HG03469 (cell line): ENCODE measurements around the gene ARID1A.
"Not testable (repeated sequence)": the region's sequence is repeated elsewhere in the genome, so short reads cannot be mapped to it uniquely, and the experiment has no call there.

Source experiments
- ATAC-seq: cut with Tn5 transposase; IDR thresholded peaks from one replicate; pipeline ENCODE4 v1.9.1; 2021; ENCODE audit warnings: mild to moderate bottlenecking, moderate library complexity, moderate number of reproducible peaks; ENCODE audit not compliant: unreplicated experiment

The ARID1A gene

DNA sequence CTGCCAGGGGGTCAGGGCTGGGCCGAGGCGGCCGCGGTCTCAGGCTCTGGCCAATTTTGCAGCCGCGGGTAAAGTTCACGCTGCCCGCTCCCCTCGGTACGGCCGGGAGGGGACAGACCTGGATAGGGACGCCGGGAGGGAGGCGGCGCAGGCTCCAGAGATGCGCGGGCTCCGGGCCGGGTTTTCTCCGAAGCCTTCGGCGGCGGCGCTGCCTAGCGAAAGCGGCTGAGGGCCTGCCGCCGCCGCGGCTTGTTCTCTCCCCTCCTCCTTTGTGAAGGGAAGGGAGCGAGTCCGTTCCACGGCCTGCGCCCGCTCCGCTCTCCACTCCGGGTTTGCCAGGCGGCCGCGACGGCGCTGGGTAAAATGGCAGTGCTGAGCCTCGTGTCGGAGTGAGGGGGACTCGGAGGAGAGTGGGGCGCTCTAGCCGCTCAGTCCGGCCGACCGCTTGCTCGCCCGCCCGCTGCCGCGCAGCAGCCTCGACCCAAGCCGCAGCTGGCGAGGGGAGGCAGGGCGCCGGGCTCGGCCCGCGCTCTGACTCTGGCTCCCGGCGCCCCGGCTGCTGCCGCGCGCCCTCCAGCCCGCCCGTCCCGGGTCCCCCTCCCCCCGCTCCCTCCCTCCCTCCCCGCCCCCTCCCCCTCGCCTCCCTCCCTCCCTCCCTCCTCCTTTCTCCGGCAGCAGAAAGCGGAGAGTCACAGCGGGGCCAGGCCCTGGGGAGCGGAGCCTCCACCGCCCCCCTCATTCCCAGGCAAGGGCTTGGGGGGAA is at the start of gene ARID1A:
ARID1A (plus strand) TSS at position 660 of the 763 bp plus-strand sequence. CDS start 389 bp downstream, outside the sequence.
- ATAC-seq = peak; percentile 29

DNA sequence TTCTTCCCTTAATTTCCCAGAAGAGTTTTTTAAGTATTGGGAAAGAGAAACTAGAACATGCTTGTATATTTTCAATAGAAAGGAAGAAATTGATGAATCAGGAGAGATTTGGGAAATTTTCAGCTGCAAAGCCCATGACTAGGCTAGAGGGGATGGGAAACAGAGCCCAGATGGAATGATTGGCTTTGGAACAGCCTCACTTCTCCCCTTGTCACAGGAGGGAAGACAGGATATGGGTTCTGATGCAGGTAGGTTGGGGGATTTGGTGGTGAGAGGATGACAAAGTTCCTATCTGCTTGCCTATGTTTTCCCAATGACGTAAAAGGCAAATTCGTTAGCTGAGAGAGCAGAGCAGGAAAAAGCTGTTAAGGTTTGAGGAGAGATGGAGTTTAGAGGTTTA is 31.0 kb upstream of the ARID1A start:
- ATAC-seq = no peak

DNA sequence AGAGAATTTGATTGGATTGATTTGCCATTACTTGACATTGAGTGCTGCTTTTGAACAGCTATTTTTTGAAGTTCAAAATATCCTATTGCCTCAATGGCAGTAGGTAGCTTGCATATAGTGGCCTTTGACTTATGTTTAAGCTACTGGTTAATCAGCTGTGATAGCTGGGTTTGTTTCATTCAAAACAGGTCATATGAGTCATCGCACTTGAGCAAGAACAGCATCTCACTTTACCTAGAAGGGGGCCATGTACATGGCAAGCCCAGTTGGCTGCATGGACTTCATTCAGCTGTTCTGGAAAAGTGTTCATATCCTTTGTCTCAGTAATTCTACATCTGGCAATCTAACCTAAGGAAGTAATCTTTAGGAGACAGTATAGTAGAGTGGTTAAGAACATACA is 29.0 kb upstream of the ARID1A start:
- ATAC-seq = no peak

DNA sequence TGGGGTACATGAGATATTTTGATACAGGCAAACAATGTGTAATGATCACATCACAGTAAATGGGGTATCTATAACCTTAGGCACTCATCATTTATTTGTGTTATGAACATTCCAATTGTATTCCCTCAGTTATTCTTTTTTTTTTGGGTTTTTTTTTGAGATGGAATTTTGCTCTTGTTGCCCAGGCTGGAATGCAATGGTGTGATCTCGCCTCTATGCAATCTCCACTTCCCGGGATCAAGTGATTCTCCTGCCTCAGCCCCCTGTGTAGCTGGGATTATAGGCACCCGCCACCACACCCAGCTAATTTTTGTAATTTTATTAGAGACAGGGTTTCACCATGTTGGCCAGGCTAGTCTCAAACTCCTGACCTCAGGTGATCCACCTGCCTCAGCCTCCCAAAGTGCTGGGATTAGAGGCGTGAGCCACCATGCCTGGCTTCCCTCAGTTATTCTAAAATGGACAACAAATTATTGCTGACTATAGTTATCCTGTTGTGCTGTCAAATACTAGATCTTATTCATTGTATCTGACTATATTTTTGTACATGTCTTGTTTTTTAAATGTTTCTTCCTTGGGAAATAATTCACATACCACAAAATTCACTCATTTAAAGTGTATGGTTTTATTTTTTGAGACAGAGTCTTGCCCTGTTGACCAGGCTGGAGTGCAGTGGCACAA is 27.6 kb upstream of the ARID1A start:
- ATAC-seq = not testable (repeated sequence)

DNA sequence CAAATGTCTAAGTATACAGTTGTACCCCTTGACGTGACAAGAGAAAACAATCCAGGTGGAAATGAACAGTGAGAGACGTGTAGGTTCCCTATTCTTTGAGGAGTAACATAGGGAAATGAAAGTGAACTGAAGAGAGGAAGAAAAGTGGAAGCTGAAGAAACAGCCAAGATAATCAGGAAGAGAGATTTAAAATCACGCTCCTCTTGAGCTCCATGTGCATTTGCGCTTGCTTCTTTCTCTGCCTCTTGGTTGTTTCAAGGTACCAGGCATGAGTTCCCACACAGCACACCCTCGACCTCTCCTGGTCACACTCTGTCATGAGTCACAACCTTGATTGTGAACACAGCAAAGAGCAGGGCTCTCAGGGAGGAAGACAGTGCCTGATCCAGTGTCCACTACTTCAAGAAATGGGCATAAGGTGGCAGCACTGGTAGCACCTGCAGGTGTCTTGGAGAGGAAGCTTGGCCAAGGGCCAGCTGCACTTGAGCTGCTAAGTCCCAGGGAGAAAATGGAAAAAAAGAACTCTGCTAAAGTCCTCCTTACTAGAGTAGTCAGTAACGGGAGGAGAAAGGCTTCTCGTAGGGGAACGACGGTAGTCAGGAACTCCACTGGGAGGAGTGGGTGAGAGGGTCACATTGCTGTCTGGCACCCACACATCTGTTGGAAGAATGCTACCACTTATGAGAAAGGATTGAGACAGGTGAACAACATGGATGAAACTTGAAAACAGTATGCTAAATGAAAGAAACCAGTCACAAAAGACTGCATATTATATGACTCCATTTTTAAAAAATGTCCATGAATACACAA is 18.3 kb upstream of the ARID1A start:
- peak; percentile 58 for ATAC-seq

DNA sequence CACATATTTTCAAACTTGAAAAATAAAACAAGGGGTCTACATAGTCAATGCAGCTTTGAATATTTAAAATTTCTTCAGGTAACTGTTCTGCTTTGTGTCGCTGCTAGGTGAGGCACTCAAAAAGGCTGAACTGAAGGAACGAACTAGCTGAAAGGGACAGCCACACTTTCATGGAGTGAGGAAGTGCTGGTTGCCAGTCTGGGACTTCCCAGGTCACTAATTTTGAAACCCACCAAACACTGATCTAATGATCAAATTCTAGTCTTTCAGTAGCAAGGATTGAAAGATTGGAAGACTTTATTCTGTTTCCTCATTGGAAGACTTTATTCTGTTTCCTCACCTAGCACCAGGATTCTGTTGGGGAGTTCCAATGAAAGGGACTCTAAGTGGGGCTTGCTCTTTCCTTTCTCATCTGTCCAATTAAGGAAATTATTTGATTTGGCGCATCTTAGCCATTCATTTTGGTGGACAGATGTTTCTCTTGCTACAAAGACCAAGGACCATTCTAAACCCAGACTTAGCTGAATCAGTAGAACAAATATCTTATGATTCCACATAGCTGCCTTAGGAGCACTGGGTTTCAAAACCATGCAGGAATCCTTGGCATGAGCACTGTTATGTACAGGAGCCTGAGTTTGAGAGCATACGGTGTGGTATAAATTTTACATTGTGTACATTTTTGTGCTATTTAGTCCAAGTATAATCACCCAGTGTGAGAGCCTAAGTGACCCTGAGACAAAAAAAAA is 10.9 kb upstream of the ARID1A start:
- no peak for ATAC-seq

DNA sequence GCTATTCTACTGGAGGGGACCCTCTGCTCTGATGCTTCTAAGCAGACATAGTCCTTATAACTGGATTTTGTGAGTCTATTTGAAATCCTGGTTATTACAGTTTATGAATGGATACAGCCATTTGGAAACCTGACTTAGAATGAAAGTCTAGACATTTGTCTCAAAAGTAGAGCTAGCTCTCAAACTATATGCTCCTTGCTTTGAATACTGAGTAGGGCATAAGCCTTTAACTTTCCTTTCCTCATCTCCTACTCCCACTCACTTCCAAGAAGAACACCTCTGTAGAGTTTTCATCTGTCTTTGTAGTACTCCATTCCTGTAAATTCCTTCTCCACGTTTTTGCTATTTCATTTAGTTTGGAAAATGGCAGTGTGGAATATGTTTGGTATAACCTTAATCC is 9.0 kb upstream of the ARID1A start:
- ATAC-seq = no peak

DNA sequence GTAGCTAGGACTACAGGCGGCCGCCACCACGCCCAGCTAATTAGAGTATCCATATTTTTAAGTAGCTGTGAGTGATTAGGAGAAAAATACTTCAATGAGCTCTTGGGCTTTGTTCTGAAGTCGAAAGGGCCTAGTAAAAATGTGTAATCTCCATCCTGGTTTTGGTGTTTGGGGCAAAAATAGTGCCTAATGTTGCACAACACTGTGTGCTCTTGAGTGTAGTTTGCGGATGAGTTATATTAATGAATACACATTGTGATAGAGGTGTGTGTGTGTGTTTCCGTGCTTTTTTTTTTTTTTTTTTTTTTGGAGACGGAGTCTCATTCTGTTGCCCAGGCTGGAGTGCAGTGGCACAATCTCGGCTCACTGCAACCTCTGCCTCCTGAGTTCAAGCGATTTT is 6.3 kb upstream of the ARID1A start:
- ATAC-seq = no peak

DNA sequence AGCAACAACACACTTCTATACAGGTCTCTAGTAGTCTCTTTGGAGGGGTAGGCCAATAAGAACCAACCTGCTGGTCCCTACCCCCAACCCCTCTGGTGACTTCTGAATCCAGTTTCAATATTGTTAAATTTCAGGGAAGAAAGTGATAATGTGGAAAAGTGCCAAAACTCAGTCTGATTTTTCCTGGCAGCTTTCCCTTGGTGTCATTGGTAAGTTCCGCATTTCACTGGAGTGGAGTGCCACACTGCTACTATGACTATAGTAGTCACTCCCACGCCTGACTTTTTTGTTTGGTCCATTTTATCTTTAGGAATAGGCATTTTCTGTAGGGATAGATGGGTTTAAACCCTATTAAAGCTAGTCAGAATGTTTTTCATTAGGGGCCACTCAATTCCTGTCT is 5.7 kb upstream of the ARID1A start:
- ATAC-seq = no peak

DNA sequence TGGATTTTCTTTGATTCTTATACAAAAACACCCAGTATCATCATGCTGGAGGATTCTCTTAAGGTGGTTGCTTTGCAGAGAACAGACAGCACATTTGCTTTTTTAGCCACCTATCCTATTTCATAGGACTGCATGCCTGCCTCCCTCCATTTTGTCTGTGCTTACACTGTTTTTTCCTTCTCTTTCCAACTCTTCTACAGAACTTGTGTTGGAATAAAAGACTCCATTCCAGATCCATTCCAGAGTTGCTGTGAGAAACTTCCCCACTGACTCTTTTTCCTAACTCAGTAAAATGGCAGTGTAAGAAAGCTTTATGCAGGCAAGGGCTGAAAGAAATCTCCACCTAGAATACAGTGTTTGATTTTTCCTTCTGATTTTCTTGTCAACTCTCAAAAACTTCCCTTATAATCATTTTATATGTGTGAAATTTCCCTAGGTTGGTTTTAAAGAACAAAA is 5.2 kb upstream of the ARID1A start:
- ATAC-seq = no peak

DNA sequence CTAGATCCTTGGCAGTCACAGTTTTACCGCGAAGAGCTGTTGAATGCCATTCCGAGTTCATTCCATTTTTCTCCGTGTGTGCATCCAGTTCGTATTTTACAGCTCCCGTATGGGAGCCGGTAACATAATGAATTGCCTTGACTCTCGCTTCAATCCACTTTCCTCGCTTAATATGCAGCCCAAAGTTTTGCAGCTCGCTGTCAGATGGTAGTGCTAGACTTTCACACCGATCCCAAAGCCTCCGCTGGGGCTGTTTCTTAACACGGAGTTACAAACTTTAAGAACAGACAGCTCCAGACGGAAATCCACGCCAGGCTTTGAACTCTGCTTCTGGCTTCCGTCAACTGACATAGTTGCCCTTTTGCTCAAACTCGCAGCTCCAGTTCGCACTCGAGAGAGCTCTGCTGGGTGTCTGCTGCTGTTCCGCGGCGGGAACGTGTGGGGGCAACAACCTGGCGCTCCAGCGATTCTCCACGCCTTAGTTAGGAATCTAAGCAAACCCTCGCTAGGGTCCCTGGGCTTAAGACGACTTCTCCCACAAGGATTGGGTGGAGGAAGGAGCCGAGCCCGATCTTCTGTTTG is 3.5 kb upstream of the ARID1A start:
- no peak for ATAC-seq

DNA sequence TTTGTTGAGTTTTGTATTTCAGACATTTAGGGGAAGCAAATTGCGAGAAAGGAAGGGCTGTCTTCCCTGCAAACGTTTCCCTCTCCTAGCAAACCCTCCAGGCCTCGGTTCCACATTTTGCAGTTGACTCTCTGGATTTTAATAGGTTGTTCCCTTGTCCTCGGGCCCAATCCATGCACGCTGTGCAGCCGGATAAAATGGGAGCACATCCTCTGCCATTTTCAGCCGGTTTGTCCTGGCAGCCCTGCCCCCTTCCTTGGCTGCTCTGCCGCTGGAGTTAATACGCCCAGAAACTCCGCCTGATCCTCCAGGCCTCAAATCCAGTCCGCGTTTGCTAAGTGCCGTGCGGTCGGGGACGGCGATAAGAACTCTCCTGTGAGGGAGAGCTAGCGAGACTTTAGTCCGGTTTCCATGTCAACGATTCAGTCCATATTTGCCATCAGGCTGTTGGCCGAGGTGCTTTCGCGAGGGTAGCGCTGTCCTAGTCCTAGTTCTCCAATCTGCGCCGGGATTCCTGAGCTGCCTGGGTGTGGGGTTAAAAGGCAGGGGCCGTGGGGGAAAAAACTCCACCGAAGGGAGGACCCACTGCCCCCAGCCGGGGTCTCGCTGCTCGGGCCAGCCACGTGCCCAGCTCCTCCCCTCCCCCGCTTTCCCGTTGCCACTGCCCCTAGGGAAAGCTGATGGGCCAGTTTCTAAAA is 2.9 kb upstream of the ARID1A start:
- ATAC-seq = no peak

DNA sequence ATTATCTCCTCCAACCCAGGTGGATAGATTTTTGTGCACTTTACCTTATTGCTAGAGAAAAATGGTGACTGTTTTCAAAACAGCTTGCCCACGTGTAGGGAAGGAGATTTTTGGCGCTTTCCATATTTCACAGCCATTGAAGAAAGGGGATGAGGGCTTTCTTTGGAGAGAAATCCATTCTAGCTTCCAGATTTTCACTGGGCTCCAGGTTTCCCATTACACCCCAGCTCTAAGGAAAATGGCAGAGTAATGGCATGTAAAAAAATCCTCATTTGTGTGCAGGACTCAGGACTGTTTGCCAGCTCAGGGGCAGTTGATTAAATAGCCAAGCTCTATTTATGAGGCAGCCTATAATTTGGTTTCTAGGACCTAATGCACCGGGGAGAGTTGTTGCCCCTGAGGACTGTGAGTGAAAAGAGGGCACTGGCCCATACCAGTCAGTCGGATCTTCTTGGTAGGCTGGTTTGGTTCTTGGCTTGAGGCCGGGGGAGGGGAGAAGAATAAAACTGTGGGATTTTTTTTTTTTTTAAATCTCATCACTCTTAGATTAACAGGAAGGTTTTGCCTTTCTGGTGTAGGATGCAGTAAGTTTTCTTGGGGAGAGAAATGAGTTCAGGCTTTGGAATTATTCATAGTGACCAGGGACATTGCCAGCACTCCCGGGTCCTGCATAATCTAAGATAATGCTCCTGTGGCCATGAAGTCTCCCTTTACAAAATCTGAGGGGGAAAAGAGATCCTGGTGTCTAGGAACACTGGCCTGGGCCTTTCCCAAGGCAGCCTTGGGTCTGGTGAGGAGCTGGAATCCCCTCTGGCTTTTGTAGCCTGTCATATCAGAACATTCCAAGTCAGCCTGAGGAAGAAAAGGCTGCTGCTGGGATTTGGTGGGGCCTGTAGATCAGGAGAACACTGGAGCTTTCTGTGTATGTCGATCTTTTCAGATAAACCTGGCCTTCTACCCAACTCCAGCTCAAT is 1.9 kb upstream of the ARID1A start:
- no peak for ATAC-seq

DNA sequence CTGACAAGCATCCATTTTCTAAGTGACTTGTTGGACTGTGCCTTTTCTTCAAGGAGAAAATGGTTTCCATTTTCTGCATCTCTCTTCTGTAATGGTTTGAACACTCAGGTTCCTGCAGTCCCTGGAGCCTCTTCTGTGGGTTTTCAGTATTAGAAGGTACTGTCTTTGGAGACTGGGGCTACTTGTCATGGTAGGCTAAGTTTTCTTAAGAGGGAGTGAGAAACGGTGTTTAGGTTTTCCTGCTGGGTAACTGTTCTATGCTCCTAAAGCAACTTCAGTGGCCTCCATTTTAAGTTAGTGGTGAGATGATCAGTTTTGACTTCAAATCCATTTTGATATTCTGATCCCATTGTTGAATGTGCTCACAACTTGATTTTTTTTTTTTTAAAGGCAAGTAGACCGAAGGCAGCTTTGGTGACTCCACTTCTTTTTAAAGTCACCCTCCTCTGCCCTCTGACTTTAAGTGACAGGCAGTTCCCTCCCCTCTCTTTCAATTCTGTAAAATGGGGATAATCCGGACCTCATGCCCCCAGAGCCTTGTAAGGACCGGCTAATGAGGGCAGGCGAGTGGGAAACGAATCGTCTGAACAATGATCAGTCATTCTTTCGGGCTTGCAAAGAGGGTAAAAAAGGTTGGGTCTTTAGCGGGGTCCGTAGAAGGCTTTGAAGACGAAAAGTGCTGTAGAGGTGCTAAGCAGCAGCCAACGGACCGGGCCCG is 1.0 kb upstream of the ARID1A start:
- ATAC-seq = no peak

DNA sequence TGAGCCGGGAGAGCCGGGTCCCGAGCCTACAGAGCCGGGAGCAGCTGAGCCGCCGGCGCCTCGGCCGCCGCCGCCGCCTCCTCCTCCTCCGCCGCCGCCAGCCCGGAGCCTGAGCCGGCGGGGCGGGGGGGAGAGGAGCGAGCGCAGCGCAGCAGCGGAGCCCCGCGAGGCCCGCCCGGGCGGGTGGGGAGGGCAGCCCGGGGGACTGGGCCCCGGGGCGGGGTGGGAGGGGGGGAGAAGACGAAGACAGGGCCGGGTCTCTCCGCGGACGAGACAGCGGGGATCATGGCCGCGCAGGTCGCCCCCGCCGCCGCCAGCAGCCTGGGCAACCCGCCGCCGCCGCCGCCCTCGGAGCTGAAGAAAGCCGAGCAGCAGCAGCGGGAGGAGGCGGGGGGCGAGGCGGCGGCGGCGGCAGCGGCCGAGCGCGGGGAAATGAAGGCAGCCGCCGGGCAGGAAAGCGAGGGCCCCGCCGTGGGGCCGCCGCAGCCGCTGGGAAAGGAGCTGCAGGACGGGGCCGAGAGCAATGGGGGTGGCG is 371 bp downstream of the ARID1A start:
- no peak for ATAC-seq

DNA sequence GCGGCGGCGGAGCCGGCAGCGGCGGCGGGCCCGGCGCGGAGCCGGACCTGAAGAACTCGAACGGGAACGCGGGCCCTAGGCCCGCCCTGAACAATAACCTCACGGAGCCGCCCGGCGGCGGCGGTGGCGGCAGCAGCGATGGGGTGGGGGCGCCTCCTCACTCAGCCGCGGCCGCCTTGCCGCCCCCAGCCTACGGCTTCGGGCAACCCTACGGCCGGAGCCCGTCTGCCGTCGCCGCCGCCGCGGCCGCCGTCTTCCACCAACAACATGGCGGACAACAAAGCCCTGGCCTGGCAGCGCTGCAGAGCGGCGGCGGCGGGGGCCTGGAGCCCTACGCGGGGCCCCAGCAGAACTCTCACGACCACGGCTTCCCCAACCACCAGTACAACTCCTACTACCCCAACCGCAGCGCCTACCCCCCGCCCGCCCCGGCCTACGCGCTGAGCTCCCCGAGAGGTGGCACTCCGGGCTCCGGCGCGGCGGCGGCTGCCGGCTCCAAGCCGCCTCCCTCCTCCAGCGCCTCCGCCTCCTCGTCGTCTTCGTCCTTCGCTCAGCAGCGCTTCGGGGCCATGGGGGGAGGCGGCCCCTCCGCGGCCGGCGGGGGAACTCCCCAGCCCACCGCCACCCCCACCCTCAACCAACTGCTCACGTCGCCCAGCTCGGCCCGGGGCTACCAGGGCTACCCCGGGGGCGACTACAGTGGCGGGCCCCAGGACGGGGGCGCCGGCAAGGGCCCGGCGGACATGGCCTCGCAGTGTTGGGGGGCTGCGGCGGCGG is 1.0 kb downstream of the ARID1A start:
- ATAC-seq = no peak

DNA sequence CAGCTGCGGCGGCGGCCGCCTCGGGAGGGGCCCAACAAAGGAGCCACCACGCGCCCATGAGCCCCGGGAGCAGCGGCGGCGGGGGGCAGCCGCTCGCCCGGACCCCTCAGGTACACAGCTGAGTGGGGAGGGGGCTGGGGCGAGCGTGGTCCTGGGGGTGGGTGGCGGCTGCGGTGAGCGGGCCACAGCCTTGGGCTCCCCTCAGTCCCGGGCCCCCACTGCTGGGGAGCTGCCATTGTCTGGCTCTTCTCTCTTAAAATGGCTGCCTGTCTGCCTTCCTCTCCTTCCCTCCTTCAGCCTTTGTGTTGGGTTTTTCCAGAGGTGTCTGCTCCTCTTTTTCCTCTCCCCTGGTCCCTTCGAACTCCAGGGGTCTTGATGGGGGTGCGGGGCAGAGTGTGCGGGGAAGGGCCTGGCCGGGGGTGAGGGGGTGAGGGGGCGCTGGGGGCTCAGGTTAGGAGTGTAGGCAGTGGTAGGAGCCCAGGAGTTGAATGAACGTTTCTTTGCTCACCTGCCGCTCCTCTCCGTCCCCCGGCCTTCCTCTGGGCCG is 1.7 kb downstream of the ARID1A start:
- no peak for ATAC-seq
